H1 (cell line): ENCODE measurements around the gene HSFX4. TPM values are rescaled to one million over a fixed set of nuclear protein-coding genes. Genes with fewer than 3 reads are reported as not detected.
"Not testable (repeated sequence)": the region's sequence is repeated elsewhere in the genome, so short reads cannot be mapped to it uniquely, and the experiment has no call there.

ENCODE experiments used
- CTCF ChIA-PET: fragments of 300-600 bp; sonication (Branson Sonifier 250); formaldehyde crosslinking; loops from one replicate; lab custom pipeline; 2021; ENCODE audit not compliant: partially characterized antibody; lab: Charles Lee
- POLR2A ChIA-PET: fragments of 300-600 bp; sonication (Branson Sonifier 250); formaldehyde crosslinking; loops from one replicate; lab custom pipeline; 2021; ENCODE audit warnings: inconsistent platforms; ENCODE audit not compliant: partially characterized antibody; lab: Charles Lee
- DNase-seq, 2 experiments: peaks; one replicate each; pipeline versions ENCODE4 v3.0.0 to v3.0.0-alpha.2; 2010 to 2022; ENCODE audit warnings: low spot score in 2 of 2, low read depth in 1 of 2, mixed read lengths in 1 of 2
- FAIRE-seq: peaks from 2 replicates; lab custom pipeline; 2011; peaks lifted over from hg19 to GRCh38; lab: Jason Lieb, UNC
- H2AFZ ChIP-seq: 2 replicates; pipeline ENCODE4 v1.8.1; 2012; ENCODE audit warnings: low read length, inconsistent platforms
- H2AK5ac ChIP-seq: 2 replicates; pipeline ENCODE4 v1.6.1; 2013; ENCODE audit warnings: low read depth, low read length
- H2BK120ac ChIP-seq: replicated peaks from 2 replicates; pipeline ENCODE3; 2013; ENCODE audit warnings: low read depth, low read length, inconsistent platforms
- H2BK12ac ChIP-seq: 2 replicates; pipeline ENCODE4 v1.6.1; 2013; ENCODE audit warnings: low read depth, low read length
- H2BK15ac ChIP-seq: 2 replicates; pipeline ENCODE4 v1.6.1; 2013; ENCODE audit warnings: low read length
- H2BK20ac ChIP-seq: 2 replicates; pipeline ENCODE4 v1.6.1; 2013; ENCODE audit warnings: low read length
- H2BK5ac ChIP-seq: 2 replicates; pipeline ENCODE4 v1.6.1; 2013; ENCODE audit warnings: low read depth, low read length
- H3K14ac ChIP-seq: 2 replicates; pipeline ENCODE4 v1.6.1; 2013; ENCODE audit warnings: inconsistent platforms; ENCODE audit not compliant: insufficient read length
- H3K18ac ChIP-seq: 2 replicates; pipeline ENCODE4 v1.6.1; 2013; ENCODE audit warnings: low read length; ENCODE audit errors: extremely low read depth
- H3K23ac ChIP-seq: 2 replicates; pipeline ENCODE4 v1.6.1; 2013; ENCODE audit warnings: inconsistent platforms; ENCODE audit not compliant: insufficient read length
- H3K23me2 ChIP-seq: 2 replicates; pipeline ENCODE4 v1.6.1; 2013; ENCODE audit warnings: low read depth, low read length
- H3K27ac ChIP-seq: 2 replicates; pipeline ENCODE4 v1.6.1; 2011; ENCODE audit warnings: low read depth, low read length, inconsistent platforms
- H3K27me3 ChIP-seq, 4 experiments: replicated peaks in 1 of 4; 1 replicate in 1 of 4; 2 replicates in 3 of 4; pipeline versions ENCODE4 v1.6.1 to v1.8.1; 2011 to 2013; ENCODE audit warnings: low read length in 3 of 4, mild to moderate bottlenecking in 3 of 4, inconsistent platforms in 2 of 4, mixed read lengths in 2 of 4, moderate library complexity in 1 of 4; ENCODE audit not compliant: control insufficient read depth in 3 of 4, insufficient read depth in 3 of 4; ENCODE audit errors: extremely low read depth in 1 of 4
- H3K36me3 ChIP-seq, 4 experiments: 2 replicates each; pipeline versions ENCODE4 v1.6.1 to v1.8.1; 2011 to 2013; ENCODE audit warnings: mild to moderate bottlenecking in 4 of 4, low read length in 3 of 4, moderate library complexity in 2 of 4, control low read depth in 1 of 4, inconsistent platforms in 1 of 4; ENCODE audit not compliant: insufficient read depth in 4 of 4, control insufficient read depth in 2 of 4
- H3K4ac ChIP-seq: replicated peaks from 2 replicates; pipeline ENCODE3; 2013; ENCODE audit warnings: low read length, low read depth, mixed read lengths, inconsistent platforms; ENCODE audit not compliant: insufficient read length
- H3K4me1 ChIP-seq, 4 experiments: replicated peaks in 1 of 4; 1 replicate in 1 of 4; 2 replicates in 3 of 4; pipeline versions ENCODE4 v1.6.1 to v1.8.1; 2011 to 2013; ENCODE audit warnings: low read length in 3 of 4, inconsistent platforms in 2 of 4, mixed read lengths in 1 of 4; ENCODE audit not compliant: insufficient read depth in 4 of 4, control insufficient read depth in 3 of 4
- H3K4me2 ChIP-seq, 2 experiments: 2 replicates each; pipeline versions ENCODE4 v1.6.1 to v1.8.1; 2011 to 2013; ENCODE audit warnings: low read depth in 2 of 2, low read length in 2 of 2, control low read depth in 1 of 2, inconsistent platforms in 1 of 2, mild to moderate bottlenecking in 1 of 2; ENCODE audit not compliant: insufficient read depth in 1 of 2
- H3K4me3 ChIP-seq, 4 experiments: fragments of 200-600, 300-600 bp in 1 of 4; sonication (generic), shearing (Covaris generic), sonication (Bioruptor Twin) in 1 of 4; 2 replicates each; pipeline versions ENCODE4 v1.5.1 to v1.8.1; 2011 to 2016; ENCODE audit warnings: low read length in 4 of 4, low read depth in 3 of 4, control low read depth in 2 of 4, inconsistent platforms in 2 of 4, mild to moderate bottlenecking in 2 of 4, mixed read lengths in 1 of 4, moderate library complexity in 1 of 4; ENCODE audit not compliant: insufficient read depth in 2 of 4; ENCODE audit errors: extremely low read depth in 1 of 4
- H3K56ac ChIP-seq: replicated peaks from 2 replicates; pipeline ENCODE3; 2013; ENCODE audit warnings: low read depth, mild to moderate bottlenecking, mixed read lengths, low read length, inconsistent platforms; ENCODE audit not compliant: insufficient read length
- H3K79me1 ChIP-seq: 2 replicates; pipeline ENCODE4 v1.6.1; 2013; ENCODE audit warnings: low read depth, low read length, control low read depth
- H3K79me2 ChIP-seq, 2 experiments: 2 replicates each; pipeline versions ENCODE4 v1.6.1 to v1.8.1; 2012 to 2013; ENCODE audit warnings: low read length in 2 of 2, mild to moderate bottlenecking in 2 of 2, inconsistent platforms in 1 of 2; ENCODE audit not compliant: insufficient read depth in 2 of 2, control insufficient read depth in 1 of 2
- H3K9ac ChIP-seq, 4 experiments: replicated peaks in 1 of 4; 1 replicate in 1 of 4; 2 replicates in 3 of 4; pipeline versions ENCODE4 v1.6.1 to v1.8.1; 2011 to 2013; ENCODE audit warnings: low read depth in 3 of 4, low read length in 3 of 4, control low read depth in 2 of 4, mild to moderate bottlenecking in 2 of 4, moderate library complexity in 2 of 4, inconsistent platforms in 1 of 4; ENCODE audit errors: extremely low read depth in 1 of 4
- H3K9me3 ChIP-seq, 2 experiments: 2 replicates each; pipeline versions ENCODE4 v1.6.1 to v1.8.1; 2012 to 2013; ENCODE audit warnings: mild to moderate bottlenecking in 2 of 2, moderate library complexity in 2 of 2, control low read depth in 1 of 2, inconsistent platforms in 1 of 2, low read depth in 1 of 2, low read length in 1 of 2, mixed read lengths in 1 of 2; ENCODE audit not compliant: insufficient read depth in 2 of 2
- H4K20me1 ChIP-seq, 2 experiments: replicated peaks in 1 of 2; 2 replicates each; pipeline versions ENCODE3 to v1.8.1; 2011 to 2013; ENCODE audit warnings: inconsistent platforms in 2 of 2, low read length in 2 of 2, mild to moderate bottlenecking in 1 of 2; ENCODE audit not compliant: insufficient read depth in 2 of 2, control insufficient read depth in 1 of 2
- H4K5ac ChIP-seq: 2 replicates; pipeline ENCODE4 v1.6.1; 2013; ENCODE audit warnings: low read length, low read depth, mixed read lengths, inconsistent platforms; ENCODE audit not compliant: insufficient read length
- H4K8ac ChIP-seq: 2 replicates; pipeline ENCODE4 v1.8.0; 2013; ENCODE audit warnings: mild to moderate bottlenecking, moderate library complexity, low read length, inconsistent platforms; ENCODE audit not compliant: insufficient read depth; ENCODE audit errors: extremely low read depth
- H4K91ac ChIP-seq: replicated peaks from 2 replicates; pipeline ENCODE3; 2013; ENCODE audit warnings: low read length, mixed read lengths, inconsistent platforms; ENCODE audit not compliant: insufficient read length
- BRCA1 ChIP-seq: IDR thresholded peaks from 2 replicates; pipeline ENCODE4 v1.6.1; 2012; ENCODE audit warnings: low read depth, low read length, improper control_type of control experiment
- JUND ChIP-seq: IDR thresholded peaks from 2 replicates; pipeline ENCODE4 v1.6.1; 2011; ENCODE audit warnings: mild to moderate bottlenecking, improper control_type of control experiment, low read length
- KDM5A ChIP-seq: fragments of 200-600 bp; IDR thresholded peaks from 2 replicates; pipeline ENCODE4 v1.7.1; 2012; ENCODE audit warnings: mild to moderate bottlenecking, low read length, inconsistent platforms, mixed read lengths
- TEAD4 ChIP-seq: IDR thresholded peaks from 2 replicates; pipeline ENCODE4 v1.6.1; 2012; ENCODE audit warnings: low read depth, low read length, inconsistent platforms, mixed read lengths
- ZNF274 ChIP-seq: IDR thresholded peaks from 2 replicates; pipeline ENCODE4 v1.7.0; 2012; ENCODE audit warnings: low read length, borderline replicate concordance; ENCODE audit errors: extremely low read depth
- WGBS, 2 experiments: shearing (Covaris generic) in 1 of 2; methylation state at CpG; one replicate each; pipeline versions ENCODE4 v1.1.6 to v1.1.7; 2013 to 2015; ENCODE audit warnings: low lambda C conversion rate in 2 of 2, mixed read lengths in 2 of 2, inconsistent platforms in 1 of 2, low coverage in 1 of 2, missing lambda C conversion rate in 1 of 2; ENCODE audit not compliant: insufficient replicate concordance in 2 of 2, insufficient coverage in 1 of 2, insufficient read length in 1 of 2; ENCODE audit errors: extremely low coverage in 1 of 2, missing lambda C conversion rate in 1 of 2; 5-methylcytosine and 5-hydroxymethylcytosine counted together
- polyA plus RNA-seq, 7 experiments: library from polyadenylated mRNA; depleted of rRNA in 3 of 7; stranded (reverse) in 5 of 7; unstranded in 2 of 7; fragments of >200 nt in 5 of 7; fragments of 200-250 nt in 2 of 7; gene quantifications; 1 replicate in 5 of 7; 2 replicates in 1 of 7; 4 replicates in 1 of 7; pipeline versions ENCODE4 v1.2.1 to v1.2.3, GENCODE V29; 2011 to 2013; ENCODE audit warnings: missing spikeins in 2 of 7, mixed read lengths in 2 of 7
- total RNA-seq: library from RNA; stranded (reverse); fragmentation: NEBNext Ultra II Directional; extraction: Animal tissue kit (Norgen Biotek cat#: 25700); gene quantifications from 2 replicates; pipeline ENCODE4 v1.2.1, GENCODE V29; 2021
- TF ChIP-seq, protein P1 (sequence below): IDR thresholded peaks from 2 replicates; pipeline ENCODE4 v1.6.1; 2012; ENCODE audit warnings: low read length, inconsistent platforms
- TF ChIP-seq, protein P2 (sequence below): IDR thresholded peaks from 2 replicates; pipeline ENCODE4 v1.6.1; 2011; ENCODE audit warnings: low read depth, mild to moderate bottlenecking, low read length; ENCODE audit not compliant: insufficient read depth

Gene HSFX4
- total and polyA plus RNA-seq, 2 of the 8 experiments (the other 6 are each of a cell fraction or from before 2014, with no cell fraction given), result not detected

DNA sequence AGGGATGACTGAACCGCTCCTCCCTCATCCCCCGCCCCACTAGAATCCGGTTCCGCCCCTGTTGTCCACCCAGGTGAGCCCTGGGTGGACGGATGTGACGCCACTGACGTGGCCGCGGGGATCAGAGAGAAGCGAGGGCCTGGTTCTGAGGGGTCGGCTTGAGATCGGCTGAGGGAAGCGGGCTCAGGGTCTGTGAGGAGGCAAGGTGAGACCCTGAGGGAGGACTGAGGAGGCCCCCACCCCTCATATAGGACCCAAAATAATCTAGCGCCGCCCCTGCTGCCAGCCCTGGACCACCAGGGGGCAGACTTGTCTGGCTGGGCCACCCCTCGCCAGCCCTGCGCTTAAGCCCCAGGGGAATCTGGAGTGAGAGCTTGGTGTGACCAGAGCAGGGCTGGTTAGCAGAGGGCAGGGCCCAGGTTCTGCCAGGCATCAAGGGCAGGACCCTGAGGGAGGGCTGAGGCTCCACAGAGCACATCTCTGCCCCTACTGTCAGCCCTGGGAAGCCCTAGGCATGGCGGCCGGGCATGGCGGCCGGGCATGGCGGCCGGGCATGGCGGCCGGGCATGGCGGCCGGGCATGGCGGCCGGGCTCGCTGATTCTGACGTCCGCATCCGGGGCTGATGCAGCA is 48.2 kb upstream of the HSFX4 start, which contains the start of gene MAGEA8 (continued):
- TF ChIP-seq, protein P1, sequence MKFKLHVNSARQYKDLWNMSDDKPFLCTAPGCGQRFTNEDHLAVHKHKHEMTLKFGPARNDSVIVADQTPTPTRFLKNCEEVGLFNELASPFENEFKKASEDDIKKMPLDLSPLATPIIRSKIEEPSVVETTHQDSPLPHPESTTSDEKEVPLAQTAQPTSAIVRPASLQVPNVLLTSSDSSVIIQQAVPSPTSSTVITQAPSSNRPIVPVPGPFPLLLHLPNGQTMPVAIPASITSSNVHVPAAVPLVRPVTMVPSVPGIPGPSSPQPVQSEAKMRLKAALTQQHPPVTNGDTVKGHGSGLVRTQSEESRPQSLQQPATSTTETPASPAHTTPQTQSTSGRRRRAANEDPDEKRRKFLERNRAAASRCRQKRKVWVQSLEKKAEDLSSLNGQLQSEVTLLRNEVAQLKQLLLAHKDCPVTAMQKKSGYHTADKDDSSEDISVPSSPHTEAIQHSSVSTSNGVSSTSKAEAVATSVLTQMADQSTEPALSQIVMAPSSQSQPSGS, result no peak
- TF ChIP-seq JUND, result no peak
- TF ChIP-seq KDM5A, result no peak
- TF ChIP-seq, protein P2, sequence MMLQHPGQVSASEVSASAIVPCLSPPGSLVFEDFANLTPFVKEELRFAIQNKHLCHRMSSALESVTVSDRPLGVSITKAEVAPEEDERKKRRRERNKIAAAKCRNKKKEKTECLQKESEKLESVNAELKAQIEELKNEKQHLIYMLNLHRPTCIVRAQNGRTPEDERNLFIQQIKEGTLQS, result no peak
- TF ChIP-seq TEAD4, result no peak
- no peak for TF ChIP-seq BRCA1
- TF ChIP-seq ZNF274, result no peak

DNA sequence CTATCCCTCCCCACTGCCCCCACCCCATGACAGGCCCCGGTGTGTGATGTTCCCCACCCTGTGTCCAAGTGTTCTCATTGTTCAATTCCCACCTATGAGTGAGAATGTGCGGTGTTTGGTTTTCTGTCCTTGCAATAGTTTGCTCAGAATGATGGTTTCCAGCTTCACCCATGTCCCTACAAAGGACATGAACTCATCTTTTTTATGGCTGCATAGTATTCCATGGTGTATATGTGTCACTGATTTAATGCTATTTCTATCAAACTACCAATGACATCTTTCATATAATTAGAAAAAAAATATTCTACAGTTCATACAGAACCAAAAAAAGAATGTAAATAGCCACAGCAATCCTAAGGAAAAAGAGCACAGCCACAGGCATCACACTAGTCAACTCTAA is 38.5 kb upstream of the HSFX4 start:
- H3K4ac ChIP-seq, H3K79me2 ChIP-seq, H2BK12ac ChIP-seq, H2BK5ac ChIP-seq, H3K79me1 ChIP-seq, H4K8ac ChIP-seq, POLR2A ChIA-PET, H3K9me3 ChIP-seq, H3K36me3 ChIP-seq, CTCF ChIA-PET, H3K9ac ChIP-seq, H3K27me3 ChIP-seq, H4K20me1 ChIP-seq, DNase-seq, H2BK20ac ChIP-seq, FAIRE-seq, H3K18ac ChIP-seq, H3K27ac ChIP-seq, H3K4me2 ChIP-seq, H4K5ac ChIP-seq, H3K4me3 ChIP-seq, H2AFZ ChIP-seq, H4K91ac ChIP-seq, H3K23ac ChIP-seq, H3K23me2 ChIP-seq, H2BK15ac ChIP-seq, H3K14ac ChIP-seq, H2BK120ac ChIP-seq, H2AK5ac ChIP-seq, H3K56ac ChIP-seq, H3K4me1 ChIP-seq: not testable (repeated sequence)
- WGBS, 2 experiments, result 82% methylated on average over 2 of the region's 2 CpGs; no CpG with 5 or more reads in 1 of the 2 experiments
